Mucosa of rectum (tissue), 2 donors: ENCODE measurements around the gene KRT17.

ENCODE experiments used
- H3K27ac ChIP-seq, 2 donors: one replicate each; pipeline ENCODE4 v1.7.0; 2013; ENCODE audit warnings: inconsistent platforms in 2 of 2, low read depth in 2 of 2, low read length in 2 of 2
- H3K27me3 ChIP-seq, 2 donors: one replicate each; pipeline ENCODE4 v1.7.0; 2013; ENCODE audit warnings: low read length in 2 of 2; ENCODE audit not compliant: control insufficient read depth in 2 of 2, insufficient read depth in 2 of 2
- H3K36me3 ChIP-seq, 2 donors: one replicate each; pipeline ENCODE4 v1.7.0; 2013; ENCODE audit warnings: low read length in 2 of 2; ENCODE audit not compliant: control insufficient read depth in 2 of 2, insufficient read depth in 2 of 2
- H3K4me1 ChIP-seq, 2 donors: one replicate each; pipeline ENCODE4 v1.7.0; 2013; ENCODE audit warnings: low read length in 2 of 2, mild to moderate bottlenecking in 1 of 2; ENCODE audit not compliant: control insufficient read depth in 2 of 2, insufficient read depth in 2 of 2
- H3K4me3 ChIP-seq, 2 donors: one replicate each; pipeline ENCODE4 v1.7.0; 2013; ENCODE audit warnings: low read length in 2 of 2
- H3K9ac ChIP-seq, 2 donors: one replicate each; pipeline ENCODE4 v1.7.0; 2013; ENCODE audit warnings: low read length in 2 of 2, low read depth in 1 of 2, mild to moderate bottlenecking in 1 of 2
- H3K9me3 ChIP-seq, 2 donors: one replicate each; pipeline ENCODE4 v1.7.0; 2013; ENCODE audit warnings: low read length in 2 of 2; ENCODE audit not compliant: control insufficient read depth in 2 of 2
- donor health status: healthy.
- donor health status: Normal muscosa, but diverticular disease.

The KRT17 gene

GRCh38 chr17:41663451-41664171 lies 39.2 kb upstream of the KRT17 start:
- H3K9ac ChIP-seq: no peak overlapping the region

GRCh38 chr17:41660221-41660711 lies 35.9 kb upstream of the KRT17 start:
- H3K27ac ChIP-seq: no peak overlapping the region
- H3K4me1 ChIP-seq: peaks cover 37% of the 10 kb centered on the region in 2 donors
- no peaks in the 10 kb centered on the region for H3K36me3 ChIP-seq
- no peak overlapping the region for H3K4me3 ChIP-seq
- H3K27me3 ChIP-seq: no peaks in the 10 kb centered on the region
- no peak overlapping the region for H3K9ac ChIP-seq
- no peaks in the 10 kb centered on the region for H3K9me3 ChIP-seq

More at GRCh38 chr17:41663451-41664171, 39.2 kb upstream of the KRT17 start:
- H3K36me3 ChIP-seq: no peaks in the 10 kb centered on the region
- no peaks in the 10 kb centered on the region for H3K9me3 ChIP-seq
- no peak overlapping the region for H3K27ac ChIP-seq
- H3K4me1 ChIP-seq: peaks cover 11 to 26% of the 10 kb centered on the region in 2 donors
- H3K4me3 ChIP-seq: no peak overlapping the region
- no peaks in the 10 kb centered on the region for H3K27me3 ChIP-seq

- H3K9ac ChIP-seq: peak overlapping the region in 1 of 2 donors; percentile 92
Measured at GRCh38 chr17:41659427-41660212, 35.2 kb upstream of the KRT17 start.

GRCh38 chr17:41658846-41659245 lies 34.5 kb upstream of the KRT17 start:
- Histone ChIP-seq H3K27ac (no peak overlapping the region), H3K9ac (peak overlapping the region in 1 of 2 donors; percentile 92), H3K36me3 (no peaks in the 10 kb centered on the region), H3K4me1 (peaks cover 48 to 49% of the 10 kb centered on the region in 2 donors), H3K4me3 (no peak overlapping the region), H3K9me3 (no peaks in the 10 kb centered on the region), H3K27me3 (no peaks in the 10 kb centered on the region)

More at GRCh38 chr17:41659427-41660212, 35.2 kb upstream of the KRT17 start:
- no peaks in the 10 kb centered on the region for H3K36me3 ChIP-seq
- H3K4me3 ChIP-seq: no peak overlapping the region
- H3K4me1 ChIP-seq: peaks cover 43 to 44% of the 10 kb centered on the region in 2 donors
- H3K27me3 ChIP-seq: no peaks in the 10 kb centered on the region
- H3K27ac ChIP-seq: no peak overlapping the region
- H3K9me3 ChIP-seq: no peaks in the 10 kb centered on the region

- H3K4me1 ChIP-seq: peaks cover 54 to 58% of the 10 kb centered on the region in 2 donors
- H3K27me3 ChIP-seq: no peaks in the 10 kb centered on the region
- no peaks in the 10 kb centered on the region for H3K9me3 ChIP-seq
- no peak overlapping the region for H3K4me3 ChIP-seq
- H3K36me3 ChIP-seq: no peaks in the 10 kb centered on the region
- peak overlapping the region; percentile 98 to 99 for H3K27ac ChIP-seq
- H3K9ac ChIP-seq: peak overlapping the region in 1 of 2 donors; percentile 92
Measured at GRCh38 chr17:41657936-41658335, 33.6 kb upstream of the KRT17 start.

- H3K27ac ChIP-seq: peak overlapping the region; percentile 98 to 99
- H3K27me3 ChIP-seq: no peaks in the 10 kb centered on the region
- peak overlapping the region in 1 of 2 donors; percentile 92 for H3K9ac ChIP-seq
- H3K36me3 ChIP-seq: no peaks in the 10 kb centered on the region
- peaks cover 61% of the 10 kb centered on the region in 2 donors for H3K4me1 ChIP-seq
- no peaks in the 10 kb centered on the region for H3K9me3 ChIP-seq
- H3K4me3 ChIP-seq: no peak overlapping the region
Measured at GRCh38 chr17:41657176-41657754, 32.9 kb upstream of the KRT17 start.

- Histone ChIP-seq H3K9me3 (no peaks in the 10 kb centered on the region), H3K4me3 (no peak overlapping the region), H3K36me3 (no peaks in the 10 kb centered on the region), H3K9ac (peak overlapping the region; percentile 68 to 92), H3K27ac (peak overlapping the region; percentile 98 to 99), H3K4me1 (peaks cover 68% of the 10 kb centered on the region in 2 donors), H3K27me3 (no peaks in the 10 kb centered on the region)
Measured at GRCh38 chr17:41656249-41657023, 32.1 kb upstream of the KRT17 start.

- peak overlapping the region; percentile 80 to 92 for H3K9ac ChIP-seq
- H3K4me1 ChIP-seq: peaks cover 75 to 76% of the 10 kb centered on the region in 2 donors
- H3K4me3 ChIP-seq: peak overlapping the region in 1 of 2 donors; percentile 31
- H3K9me3 ChIP-seq: no peaks in the 10 kb centered on the region
- H3K27ac ChIP-seq: peak overlapping the region; percentile 98 to 99
- no peaks in the 10 kb centered on the region for H3K36me3 ChIP-seq
- no peaks in the 10 kb centered on the region for H3K27me3 ChIP-seq
Measured at GRCh38 chr17:41655611-41656111, 31.3 kb upstream of the KRT17 start.
